CD4-positive, alpha-beta T cell treated with Interleukin-6 at 100 ng/mL for 8 hours (primary cell): Measurements from ENCODE around the gene LILRA5.
"Not testable (repeated sequence)": the region's sequence is repeated elsewhere in the genome, so short reads cannot be mapped to it uniquely, and the experiment has no call there.

Experiments
- DNase-seq: peaks from one replicate; pipeline ENCODE4 v3.0.0-alpha.2; 2020; ENCODE audit warnings: mixed read lengths, low spot score

LILRA5 gene

DNA sequence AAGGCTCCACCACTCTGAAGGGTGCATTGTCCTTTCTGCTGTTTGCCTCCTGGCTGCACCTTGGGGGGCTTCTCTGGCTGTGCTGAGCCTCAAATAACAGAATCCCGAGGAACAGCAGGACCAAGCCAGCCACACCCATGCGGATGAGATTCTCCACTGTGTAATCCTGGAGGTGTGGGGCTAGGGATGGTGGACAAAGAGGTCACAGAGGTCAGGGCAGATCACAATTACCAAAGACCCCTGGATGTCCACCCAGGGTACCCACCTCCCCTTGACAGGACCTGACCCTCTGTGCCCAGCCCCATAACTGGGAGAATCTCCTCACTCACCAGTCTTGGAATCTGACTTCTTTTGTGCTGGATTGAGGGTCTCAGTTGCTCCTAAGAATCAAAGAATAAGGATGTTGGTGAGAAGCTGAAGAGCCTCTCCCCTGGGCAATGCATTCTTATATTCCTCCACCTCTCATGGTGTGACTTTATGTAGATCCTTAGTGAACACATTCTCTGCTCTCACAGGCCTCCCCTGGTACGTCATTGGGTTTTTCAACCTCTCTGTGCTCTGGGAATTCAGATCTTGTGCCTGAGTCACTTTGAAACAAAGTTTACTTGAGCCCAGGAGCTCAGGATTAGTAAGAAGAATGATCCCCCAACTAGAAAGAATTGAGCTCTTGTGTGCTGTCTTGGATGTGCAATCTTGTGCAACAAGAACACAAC is 20.8 kb upstream of the LILRA5 start:
- no peak for DNase-seq

DNA sequence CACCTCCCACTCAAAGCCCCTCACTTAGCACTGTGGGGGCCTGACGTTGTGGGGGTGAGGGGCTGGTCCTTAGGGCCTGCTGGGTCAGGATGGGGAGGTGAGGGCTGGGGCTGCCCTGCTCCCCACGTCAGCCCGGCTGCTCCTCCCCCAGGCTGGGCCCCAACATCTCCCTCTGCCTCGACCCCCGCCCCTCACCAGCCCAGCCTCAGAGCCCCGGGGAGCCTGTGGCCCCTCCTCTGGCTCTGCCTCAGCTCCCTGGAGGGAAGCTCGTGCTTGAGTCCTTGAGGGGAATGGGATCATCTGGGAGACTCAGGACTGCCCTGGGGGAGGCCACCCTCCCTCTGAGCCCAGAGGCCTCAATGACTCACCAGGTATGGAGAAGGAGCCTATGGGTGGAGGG is 19.2 kb upstream of the LILRA5 start:
- no peak for DNase-seq

DNA sequence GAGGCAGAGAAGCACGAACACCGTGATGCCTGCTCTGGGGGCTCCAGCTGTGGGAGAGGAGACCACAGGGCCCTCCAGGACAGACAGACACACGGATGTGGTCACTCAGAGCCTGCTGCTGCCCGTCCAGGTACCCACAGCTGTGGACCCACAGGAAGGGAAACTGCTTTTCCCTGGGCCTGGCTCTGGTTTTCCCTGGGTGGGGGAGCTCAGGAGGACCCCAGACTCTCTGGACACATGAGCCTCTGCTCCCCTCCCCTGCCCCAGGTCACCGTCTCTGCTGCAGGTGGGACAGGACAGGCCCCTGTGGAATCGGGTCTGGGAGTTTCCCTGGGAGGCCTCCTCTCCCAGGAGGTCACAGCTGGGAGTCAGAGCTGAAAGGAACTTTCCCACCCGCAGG is 18.7 kb upstream of the LILRA5 start:
- no peak for DNase-seq

DNA sequence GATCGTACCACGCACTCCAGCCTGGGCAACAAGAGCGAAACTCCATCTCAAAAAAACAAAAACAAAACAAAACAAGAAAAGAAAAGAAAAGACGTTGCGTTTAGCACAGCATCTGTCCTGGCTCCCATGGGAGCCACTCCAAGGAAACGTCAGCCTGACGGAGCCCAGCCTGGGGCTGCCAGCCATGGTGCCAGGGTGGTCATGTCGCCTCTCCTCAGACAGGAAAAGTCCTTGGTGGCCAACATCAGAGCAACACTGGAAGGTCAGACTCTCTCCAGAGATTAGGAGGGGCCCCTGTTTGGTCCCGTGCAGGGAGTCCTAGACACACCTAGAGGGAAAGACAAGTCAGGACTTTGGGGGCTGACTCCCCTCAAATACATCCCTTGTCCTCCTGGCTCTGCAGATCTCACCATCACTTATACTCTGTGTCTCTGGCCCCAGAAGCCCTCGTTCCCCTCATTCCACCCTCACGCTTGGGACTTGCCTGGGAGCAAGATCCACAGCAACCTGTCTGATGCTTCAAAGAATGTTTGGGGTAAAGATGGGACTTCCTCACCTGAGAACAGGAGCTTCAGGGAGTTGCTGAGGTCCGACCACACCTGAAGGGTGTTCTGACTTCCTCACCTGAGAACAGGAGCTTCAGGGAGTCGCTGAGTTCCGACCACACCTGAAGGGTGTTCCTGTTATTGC is 16.7 kb upstream of the LILRA5 start:
- DNase-seq, result no peak

DNA sequence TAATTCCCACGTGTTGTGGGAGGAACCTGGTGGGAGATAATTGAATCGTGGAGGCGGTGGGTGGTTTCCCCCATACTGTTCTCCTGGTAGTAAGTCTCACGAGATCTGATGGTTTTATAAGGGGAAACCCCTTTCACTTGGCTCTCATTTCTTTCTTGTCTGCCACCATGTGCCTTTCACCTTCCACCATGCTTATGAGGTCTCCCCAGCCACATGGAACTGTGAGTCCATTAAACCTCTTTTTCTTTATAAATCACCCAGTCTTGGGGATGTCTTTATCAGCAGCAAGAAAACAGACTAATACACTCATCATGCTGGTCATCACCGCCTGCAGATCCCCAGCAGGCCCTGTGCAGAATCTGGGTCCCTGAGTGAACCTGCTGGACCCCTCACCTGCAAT is 15.8 kb upstream of the LILRA5 start:
- not testable (repeated sequence) for DNase-seq

DNA sequence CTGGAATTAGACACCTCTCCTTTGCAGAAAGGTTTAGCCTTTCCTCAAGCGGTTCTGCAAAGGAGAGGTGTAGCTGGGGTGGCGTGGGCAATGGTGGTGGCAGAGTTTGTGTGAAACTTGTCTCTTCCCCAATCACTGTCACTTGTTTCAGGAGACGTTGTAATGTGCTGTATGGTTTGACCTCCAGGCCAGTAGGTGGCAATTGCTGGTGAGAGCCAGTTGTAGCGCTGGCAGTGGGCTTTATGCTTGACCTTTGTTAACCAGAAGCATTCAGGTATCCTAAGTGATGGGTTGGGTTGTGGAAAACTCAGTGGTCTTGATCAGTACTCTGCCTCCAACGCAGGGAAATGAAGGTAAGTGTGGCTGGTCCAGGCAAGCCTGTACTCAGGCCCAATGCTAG is 12.7 kb upstream of the LILRA5 start:
- DNase-seq, result no peak

DNA sequence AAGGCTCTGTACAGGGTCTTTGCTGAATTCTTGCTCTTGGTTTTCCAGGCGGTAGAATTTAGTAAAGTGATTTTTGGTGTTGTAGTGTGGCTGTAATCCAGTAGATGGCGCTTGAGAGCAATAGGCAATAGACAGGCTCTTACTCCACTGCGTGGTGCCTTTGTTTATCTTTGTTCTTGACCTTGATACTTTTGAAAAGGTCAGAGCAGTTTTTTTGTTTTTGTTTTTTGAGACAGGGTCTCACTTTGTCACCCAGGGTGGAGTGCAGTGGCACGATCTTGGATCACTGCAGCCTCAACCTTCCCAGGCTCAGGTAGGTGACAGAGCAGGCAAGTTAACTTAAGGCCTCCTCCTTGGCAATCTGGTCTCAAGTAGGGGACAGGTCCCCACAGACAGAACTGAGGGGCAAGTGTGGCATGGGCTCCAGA is 12.2 kb upstream of the LILRA5 start:
- peak; percentile 58 for DNase-seq

DNA sequence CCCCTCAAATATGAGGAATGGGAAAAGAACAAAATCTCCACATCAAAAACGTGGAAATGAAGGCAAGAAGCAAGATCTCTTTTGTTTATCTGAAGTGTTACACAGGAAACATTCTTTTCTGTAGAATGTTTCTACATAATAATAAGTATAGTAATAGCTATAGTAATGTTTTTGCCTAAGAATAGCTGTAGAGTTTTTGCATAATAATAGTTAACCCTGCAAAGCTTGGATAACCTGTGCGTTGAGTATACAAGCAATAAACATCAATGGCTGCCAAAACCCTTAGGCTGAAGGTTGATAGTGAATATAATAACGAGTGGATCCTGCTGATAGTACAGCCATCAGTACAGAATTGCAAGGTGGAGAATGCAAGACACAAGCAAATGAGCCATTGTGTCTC is 11.1 kb upstream of the LILRA5 start:
- DNase-seq, result no peak

DNA sequence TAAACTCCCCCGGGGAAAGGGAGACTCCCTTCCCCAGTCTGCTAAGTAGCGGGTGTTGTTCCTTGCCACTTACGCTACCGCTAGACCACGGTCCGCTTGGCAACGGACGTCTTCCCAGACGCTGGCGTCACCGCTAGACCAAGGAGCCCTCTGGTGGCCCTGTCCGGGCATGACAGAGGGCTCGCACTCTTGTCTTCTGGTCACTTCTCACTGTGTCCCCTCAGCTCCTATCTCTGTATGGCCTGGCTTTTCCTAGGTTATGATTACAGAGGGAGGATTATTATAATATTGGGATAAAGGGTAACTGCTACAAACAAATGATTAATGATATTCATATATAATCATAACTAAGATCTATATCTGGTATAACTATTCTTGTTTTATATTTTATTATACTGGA is 10.0 kb upstream of the LILRA5 start:
- not testable (repeated sequence) for DNase-seq

DNA sequence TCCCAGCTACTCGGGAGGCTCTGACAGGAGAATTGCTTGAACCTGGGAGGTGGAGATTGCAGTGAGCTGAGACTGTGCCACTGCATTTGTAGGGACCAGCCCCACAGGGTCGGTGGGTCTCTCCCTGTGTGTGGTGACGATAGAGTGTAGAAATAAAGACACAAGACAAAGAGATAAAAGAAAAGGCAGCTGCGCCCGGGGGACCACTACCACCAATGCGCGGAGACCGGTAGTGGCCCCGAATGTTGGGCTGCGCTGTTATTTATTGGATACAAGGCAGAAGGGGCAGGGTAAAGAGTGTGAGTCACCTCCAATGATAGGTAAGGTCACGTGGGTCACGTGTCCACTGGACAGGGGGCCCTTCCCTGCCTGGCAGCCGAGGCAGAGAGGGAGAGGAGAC is 9.3 kb upstream of the LILRA5 start:
- not testable (repeated sequence) for DNase-seq

DNA sequence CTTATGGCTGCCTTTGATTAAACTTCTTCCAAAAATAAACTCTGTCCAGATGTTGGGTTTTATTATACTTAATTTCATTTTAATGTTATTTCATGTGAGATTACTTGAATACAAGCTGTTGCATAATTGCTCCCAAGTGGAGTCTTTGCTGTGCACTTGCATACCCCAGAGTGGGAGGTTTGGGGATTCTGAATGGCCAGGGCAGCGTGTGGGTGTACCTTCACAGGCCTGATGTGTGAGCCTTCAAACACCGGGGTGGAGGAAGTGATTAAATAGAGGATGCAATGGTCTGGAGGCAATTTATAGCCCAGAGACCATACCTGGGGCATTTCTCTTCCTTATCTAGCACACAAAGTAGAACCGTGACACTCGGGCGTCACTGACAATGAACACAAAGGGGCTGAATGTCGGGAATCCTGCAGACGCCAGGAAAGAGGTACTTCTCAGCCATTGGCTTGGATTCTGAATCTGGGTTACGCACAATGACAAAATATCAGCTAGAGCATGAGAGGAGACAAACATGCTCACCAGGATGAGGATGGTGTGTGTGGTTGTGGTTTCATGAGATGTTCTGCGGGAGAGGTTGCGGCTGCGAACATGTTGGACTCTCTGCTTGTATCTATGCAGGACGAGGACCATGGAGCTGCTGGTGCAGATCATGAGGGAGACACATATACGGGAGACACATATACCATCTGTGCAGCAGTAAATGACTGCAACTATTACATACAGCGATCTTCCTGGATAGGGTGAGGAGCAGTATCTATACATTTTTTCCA is 7.1 kb upstream of the LILRA5 start:
- no peak for DNase-seq

DNA sequence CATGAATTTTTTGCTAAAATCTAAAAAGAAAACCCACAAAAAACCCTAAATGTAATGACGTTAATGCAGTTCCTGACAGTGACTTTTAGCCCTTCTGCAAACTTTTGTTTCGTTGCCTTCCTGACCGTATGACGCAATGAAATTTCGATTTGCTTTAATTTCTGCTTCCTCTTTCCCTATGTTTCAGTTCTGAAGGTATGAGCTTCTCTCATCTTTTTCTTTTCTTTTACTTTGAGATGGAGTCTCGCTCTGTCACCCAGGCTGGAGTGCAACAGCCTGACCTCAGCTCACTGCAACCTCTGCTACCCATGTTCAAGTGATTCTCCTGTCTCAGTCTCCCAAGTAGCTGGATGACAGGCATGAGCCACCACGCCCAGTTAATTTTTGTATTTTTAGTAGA is 6.1 kb upstream of the LILRA5 start:
- no peak for DNase-seq

DNA sequence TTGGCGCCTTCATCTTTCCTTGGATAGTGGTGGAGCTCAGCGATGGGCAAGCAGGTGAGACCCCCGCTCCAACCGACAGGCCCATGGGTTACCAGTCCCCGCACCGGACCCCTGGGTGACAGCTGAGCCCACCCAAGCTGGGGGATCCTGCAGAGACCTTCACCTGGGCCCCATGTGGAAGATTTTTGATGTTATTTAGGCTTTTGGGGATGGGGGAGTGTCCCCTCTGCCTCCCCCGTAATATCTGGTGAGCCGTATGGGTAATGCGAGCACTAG is 4.9 kb upstream of the LILRA5 start:
- no peak for DNase-seq

DNA sequence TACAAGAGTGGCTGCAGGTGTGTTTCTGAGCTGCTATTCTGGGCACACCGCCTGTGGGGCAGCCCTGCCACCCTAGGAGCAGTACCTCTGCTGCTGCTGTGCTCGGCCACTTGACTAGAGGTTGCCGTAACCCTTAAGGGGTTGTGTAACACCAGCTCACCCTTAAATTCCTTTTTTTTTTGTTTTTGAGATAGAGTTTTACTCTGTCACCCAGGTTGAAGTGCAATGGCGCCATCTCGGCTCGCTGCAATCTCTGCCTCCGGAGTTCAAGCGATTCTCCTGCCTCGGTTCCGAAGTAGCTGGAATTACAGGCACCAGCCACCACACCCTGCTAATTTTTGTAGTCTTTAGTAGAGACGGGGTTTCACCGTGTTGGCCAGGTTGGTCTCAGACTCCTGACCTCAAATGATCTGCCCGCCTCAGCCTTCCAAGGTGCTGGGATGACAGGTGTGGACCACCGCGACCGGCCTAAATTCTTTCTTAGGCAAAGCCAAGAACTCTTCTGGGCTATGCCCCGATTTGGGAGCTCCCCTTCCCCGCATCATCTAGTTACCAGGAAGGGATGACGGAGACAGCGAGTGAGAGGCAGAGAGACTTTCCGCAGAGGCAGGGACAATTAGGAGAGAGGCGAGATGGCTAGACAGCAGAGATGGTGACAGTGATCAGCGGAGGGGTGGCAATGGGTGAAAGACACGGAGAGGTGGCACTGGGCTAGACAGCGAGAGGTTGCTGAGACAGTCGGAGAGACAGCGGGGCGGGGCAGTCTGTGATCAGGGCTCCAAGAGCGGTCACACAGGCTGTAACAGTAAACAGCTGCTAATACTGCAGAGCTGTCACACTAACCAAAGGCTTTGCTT is 4.4 kb upstream of the LILRA5 start:
- DNase-seq, result no peak

DNA sequence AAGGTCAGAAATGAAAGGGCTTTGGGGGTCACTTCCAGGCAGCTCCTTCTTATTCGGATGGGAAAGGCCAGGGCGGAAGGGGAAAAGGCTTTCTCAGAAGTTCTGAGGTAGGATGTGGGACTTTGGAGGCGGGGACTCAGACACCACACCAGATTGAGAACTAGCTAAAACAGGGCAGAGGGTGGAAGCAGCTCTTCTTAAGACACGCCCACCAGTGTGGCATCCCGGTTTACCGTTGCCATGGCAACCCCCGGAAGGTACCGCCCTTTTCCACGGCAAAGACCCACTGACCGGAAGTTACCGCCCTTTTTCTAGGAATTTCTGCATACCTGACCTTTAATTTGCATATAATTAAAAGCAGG is 3.8 kb upstream of the LILRA5 start:
- no peak for DNase-seq

DNA sequence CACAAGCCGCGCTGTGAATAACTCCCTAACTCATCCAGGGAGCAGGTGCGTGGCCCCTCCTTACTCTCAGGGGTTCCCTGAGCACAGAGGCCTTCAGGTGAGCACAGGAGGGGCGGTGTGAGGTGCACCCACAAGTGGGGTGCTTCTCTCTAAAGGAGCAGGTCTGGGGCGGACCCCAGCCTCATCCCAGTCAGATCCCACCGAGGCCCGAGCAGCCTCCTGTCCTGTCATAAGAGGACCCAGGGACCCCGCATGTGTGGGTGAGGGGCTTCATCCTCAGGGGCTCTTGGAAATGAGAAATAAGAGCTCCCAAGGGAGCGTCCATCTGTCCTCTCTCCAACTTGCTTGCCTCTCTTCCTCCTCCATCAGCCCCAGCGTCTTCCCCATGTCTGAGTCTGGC is 3.0 kb upstream of the LILRA5 start:
- DNase-seq, result no peak

DNA sequence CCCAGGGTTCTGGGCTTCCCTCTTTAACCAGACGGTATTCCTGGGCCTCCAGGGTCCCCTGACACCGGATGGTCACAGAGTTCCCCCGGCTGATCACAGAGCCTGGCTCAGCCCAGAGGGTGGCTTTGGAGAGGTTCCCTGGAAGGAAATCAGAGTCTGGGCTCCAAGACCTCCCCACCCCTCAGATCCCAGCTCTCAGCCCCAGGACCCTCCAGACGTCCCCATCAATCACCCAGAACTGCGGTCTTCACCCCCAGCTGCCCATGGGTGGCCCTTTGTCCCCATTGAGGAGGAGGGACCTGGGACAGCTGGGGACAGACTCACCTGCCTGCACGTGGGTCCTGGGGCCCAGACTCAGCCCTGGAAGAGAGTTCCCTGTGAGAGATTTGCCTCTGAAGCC is 955 bp downstream of the LILRA5 start:
- DNase-seq, result no peak

DNA sequence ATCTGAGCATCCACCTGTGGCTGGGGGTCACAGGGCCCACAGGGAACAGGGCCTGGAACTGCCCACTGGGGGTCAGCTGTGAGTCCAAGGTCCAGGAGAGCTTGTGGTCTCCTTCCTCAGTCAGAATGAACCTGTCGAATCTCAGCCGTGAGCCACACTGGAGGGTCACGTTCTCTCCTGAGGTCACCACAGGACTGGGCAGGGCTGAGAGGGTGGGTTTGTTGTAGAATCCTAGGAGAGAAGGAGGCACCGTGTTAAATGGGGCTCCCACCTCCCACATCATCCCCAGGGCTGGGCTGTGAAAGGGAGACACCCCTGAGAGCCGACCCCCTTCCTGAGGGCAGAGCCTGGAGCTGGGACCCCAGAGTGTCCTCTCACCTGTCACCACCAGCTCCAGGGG is 1.5 kb downstream of the LILRA5 start:
- DNase-seq, result no peak

DNA sequence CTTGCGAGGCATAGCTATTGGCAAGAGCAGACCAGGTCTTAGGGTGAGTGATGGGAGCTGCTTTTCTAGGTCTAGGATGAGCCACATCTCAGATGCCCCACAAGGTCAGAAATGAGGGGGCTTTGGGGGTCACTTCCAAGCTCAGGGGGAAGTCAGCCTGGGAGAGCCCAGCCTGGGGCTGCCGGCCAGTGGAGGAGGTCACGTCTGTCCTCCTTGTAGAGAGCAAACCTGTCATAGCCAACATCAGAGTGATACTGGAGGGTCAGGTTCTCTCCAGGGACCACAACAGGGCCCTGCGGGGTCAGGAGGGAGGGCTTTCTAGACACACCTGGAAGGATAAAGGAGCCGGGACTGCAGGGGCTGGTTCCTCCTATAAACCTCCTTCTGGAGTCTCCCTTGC is 2.4 kb downstream of the LILRA5 start:
- DNase-seq, result no peak

DNA sequence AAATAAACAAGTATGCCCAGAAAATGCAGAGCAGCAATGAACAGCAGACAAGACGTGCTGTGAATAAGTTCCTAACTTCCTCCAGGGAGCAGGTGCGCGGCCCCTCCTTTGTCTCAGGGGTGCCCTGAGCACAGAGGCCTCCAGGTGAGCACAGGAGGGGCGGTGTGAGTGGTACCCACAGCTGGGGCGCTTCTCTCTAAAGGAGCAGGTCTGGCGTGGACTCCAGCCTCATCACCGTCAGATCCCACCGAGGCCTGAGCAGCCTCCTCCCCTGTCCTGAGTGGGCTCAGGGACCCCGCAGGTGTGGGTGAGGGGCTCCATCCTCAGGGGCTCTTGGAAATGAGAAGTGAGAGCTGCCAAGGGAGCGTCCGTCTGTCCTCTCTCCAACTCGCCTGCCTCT is 3.2 kb downstream of the LILRA5 start:
- no peak for DNase-seq

DNA sequence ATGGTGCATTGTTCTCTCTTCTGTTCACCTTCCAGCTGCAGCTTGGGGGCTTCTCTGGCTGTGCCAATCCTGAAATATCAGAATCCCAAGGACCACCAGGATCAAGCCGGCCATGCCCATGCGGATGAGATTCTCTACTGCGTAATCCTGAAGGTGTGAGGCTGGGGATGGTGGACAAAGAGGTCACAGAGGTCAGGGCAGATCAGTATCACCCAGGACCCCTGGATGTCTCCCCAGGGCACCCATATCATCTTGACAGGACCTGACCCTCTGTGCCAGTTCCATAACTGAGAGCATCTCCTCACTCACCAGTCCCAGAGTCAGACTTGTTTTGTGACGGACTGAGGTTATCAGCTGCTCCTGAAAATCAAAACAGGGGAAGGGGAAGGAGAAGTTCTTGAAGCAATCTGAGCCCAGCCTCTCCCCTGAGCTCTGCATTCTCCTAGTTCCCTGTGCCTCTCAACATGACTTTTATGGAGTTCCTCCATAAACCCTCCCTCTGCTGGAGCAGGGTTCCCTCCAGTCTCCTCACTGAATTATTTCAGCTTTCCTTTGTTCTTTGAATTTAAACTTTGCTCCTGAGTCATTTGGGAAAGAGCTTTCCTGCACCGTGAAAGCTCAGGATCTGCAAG is 5.5 kb downstream of the LILRA5 start:
- DNase-seq, result no peak

DNA sequence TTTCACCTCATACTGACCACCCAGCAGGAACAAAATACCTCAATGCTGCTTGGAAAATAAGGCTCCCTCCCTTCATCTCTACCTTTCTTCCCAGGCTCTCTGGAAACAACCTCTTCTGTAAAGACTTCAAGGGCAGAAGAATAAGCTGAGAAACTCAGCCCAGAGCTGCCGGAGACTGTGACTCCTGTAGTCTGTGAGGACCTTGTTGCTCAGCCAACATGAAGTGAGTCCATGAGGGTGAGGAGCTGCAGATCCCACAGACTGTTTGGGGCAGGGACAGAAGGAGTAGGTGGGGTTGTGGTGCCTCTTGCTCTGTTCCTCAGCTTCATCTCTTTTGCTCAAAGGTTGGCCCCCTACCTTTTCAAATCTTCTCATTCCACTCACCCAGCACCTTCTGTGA is 7.8 kb downstream of the LILRA5 start:
- DNase-seq, result no peak
